Activated T-cell treated with anti-CD3 and anti-CD28 coated beads, Interleukin-2, amount 50 U/mL, for 24 hours (primary cell): ENCODE data around the gene C1orf21.

Experiments
- DNase-seq: peaks from one replicate; pipeline ENCODE4 v3.0.0-alpha.2; 2020
- H3K27ac Mint-ChIP-seq: 2 replicates; pipeline ENCODE4 v1.8.0; 2020; ENCODE audit warnings: mild to moderate bottlenecking, mixed read lengths
- H3K27me3 Mint-ChIP-seq: 2 replicates; pipeline ENCODE4 v1.8.0; 2020; ENCODE audit warnings: mixed read lengths
- H3K36me3 Mint-ChIP-seq: 2 replicates; pipeline ENCODE4 v1.8.0; 2020; ENCODE audit warnings: low read depth, mixed read lengths
- H3K4me1 Mint-ChIP-seq: 2 replicates; pipeline ENCODE4 v1.8.0; 2020; ENCODE audit warnings: low read depth, mixed read lengths
- H3K4me3 Mint-ChIP-seq: 2 replicates; pipeline ENCODE4 v1.8.0; 2020; ENCODE audit warnings: mild to moderate bottlenecking, moderate library complexity, mixed read lengths
- H3K9me3 Mint-ChIP-seq: 2 replicates; pipeline ENCODE4 v1.8.0; 2020; ENCODE audit warnings: mixed read lengths

The C1orf21 gene

GRCh38 chr1:184464757-184465156 is 77.9 kb downstream of the C1orf21 start:
- H3K4me1 Mint-ChIP-seq: no peaks in the 10 kb centered on the region
- H3K4me3 Mint-ChIP-seq: no peak overlapping the region
- no peaks in the 10 kb centered on the region for H3K36me3 Mint-ChIP-seq
- peaks cover 4% of the 10 kb centered on the region for H3K27me3 Mint-ChIP-seq
- no peak for DNase-seq
- no peaks in the 10 kb centered on the region for H3K9me3 Mint-ChIP-seq
- H3K27ac Mint-ChIP-seq: no peak overlapping the region

- no peaks in the 10 kb centered on the region for H3K4me1 Mint-ChIP-seq
- no peak for DNase-seq
- H3K4me3 Mint-ChIP-seq: no peak overlapping the region
- peaks cover 2% of the 10 kb centered on the region for H3K27me3 Mint-ChIP-seq
- H3K36me3 Mint-ChIP-seq: no peaks in the 10 kb centered on the region
- no peaks in the 10 kb centered on the region for H3K9me3 Mint-ChIP-seq
- no peak overlapping the region for H3K27ac Mint-ChIP-seq
These were observed 78.8 kb downstream of the C1orf21 start for GRCh38 chr1:184465489-184466146.

- H3K36me3 Mint-ChIP-seq: no peaks in the 10 kb centered on the region
- H3K27me3 Mint-ChIP-seq: peaks cover 2% of the 10 kb centered on the region
- H3K27ac Mint-ChIP-seq: no peak overlapping the region
- no peak for DNase-seq
- no peaks in the 10 kb centered on the region for H3K4me1 Mint-ChIP-seq
- no peaks in the 10 kb centered on the region for H3K9me3 Mint-ChIP-seq
- H3K4me3 Mint-ChIP-seq: no peak overlapping the region
These were observed 80.5 kb downstream of the C1orf21 start for GRCh38 chr1:184467295-184467694.

- Mint-ChIP-seq H3K4me1 (no peaks in the 10 kb centered on the region), H3K4me3 (no peak overlapping the region), H3K27me3 (peaks cover 2% of the 10 kb centered on the region), H3K27ac (no peak overlapping the region), H3K9me3 (no peaks in the 10 kb centered on the region), H3K36me3 (no peaks in the 10 kb centered on the region)
- DNase-seq: no peak
These were observed 82.6 kb downstream of the C1orf21 start for GRCh38 chr1:184469396-184469795.

- Mint-ChIP-seq H3K9me3 (no peaks in the 10 kb centered on the region), H3K4me3 (no peak overlapping the region), H3K27me3 (peaks cover under 1% of the 10 kb centered on the region), H3K4me1 (no peaks in the 10 kb centered on the region), H3K36me3 (no peaks in the 10 kb centered on the region), H3K27ac (no peak overlapping the region)
- no peak for DNase-seq
These were observed 84.9 kb downstream of the C1orf21 start for GRCh38 chr1:184471686-184472085.

- no peaks in the 10 kb centered on the region for H3K27me3 Mint-ChIP-seq
- no peak overlapping the region for H3K4me3 Mint-ChIP-seq
- H3K27ac Mint-ChIP-seq: no peak overlapping the region
- no peak for DNase-seq
- H3K4me1 Mint-ChIP-seq: no peaks in the 10 kb centered on the region
- H3K9me3 Mint-ChIP-seq: no peaks in the 10 kb centered on the region
- no peaks in the 10 kb centered on the region for H3K36me3 Mint-ChIP-seq
These were observed 85.3 kb downstream of the C1orf21 start for GRCh38 chr1:184472136-184472535.

- Mint-ChIP-seq H3K4me1 (no peaks in the 10 kb centered on the region), H3K27ac (no peak overlapping the region), H3K27me3 (no peaks in the 10 kb centered on the region), H3K4me3 (no peak overlapping the region), H3K9me3 (no peaks in the 10 kb centered on the region), H3K36me3 (no peaks in the 10 kb centered on the region)
- no peak for DNase-seq
These were observed 86.5 kb downstream of the C1orf21 start for GRCh38 chr1:184473176-184473966.

GRCh38 chr1:184476187-184476586 is 89.4 kb downstream of the C1orf21 start:
- H3K9me3 Mint-ChIP-seq: no peaks in the 10 kb centered on the region
- no peak overlapping the region for H3K4me3 Mint-ChIP-seq
- DNase-seq: no peak
- no peak overlapping the region for H3K27ac Mint-ChIP-seq
- no peaks in the 10 kb centered on the region for H3K36me3 Mint-ChIP-seq
- H3K4me1 Mint-ChIP-seq: no peaks in the 10 kb centered on the region
- H3K27me3 Mint-ChIP-seq: no peaks in the 10 kb centered on the region

GRCh38 chr1:184479435-184480167 is 92.8 kb downstream of the C1orf21 start:
- Mint-ChIP-seq H3K9me3 (no peaks in the 10 kb centered on the region), H3K36me3 (no peaks in the 10 kb centered on the region), H3K4me3 (no peak overlapping the region), H3K27me3 (no peaks in the 10 kb centered on the region), H3K4me1 (no peaks in the 10 kb centered on the region), H3K27ac (no peak overlapping the region)
- DNase-seq: no peak

GRCh38 chr1:184480736-184481135 is 93.9 kb downstream of the C1orf21 start:
- Mint-ChIP-seq H3K4me3 (no peak overlapping the region), H3K36me3 (no peaks in the 10 kb centered on the region), H3K9me3 (no peaks in the 10 kb centered on the region), H3K27me3 (no peaks in the 10 kb centered on the region), H3K27ac (no peak overlapping the region), H3K4me1 (no peaks in the 10 kb centered on the region)
- DNase-seq: no peak

- Mint-ChIP-seq H3K4me1 (no peaks in the 10 kb centered on the region), H3K36me3 (no peaks in the 10 kb centered on the region), H3K27ac (no peak overlapping the region), H3K9me3 (no peaks in the 10 kb centered on the region), H3K4me3 (no peak overlapping the region), H3K27me3 (no peaks in the 10 kb centered on the region)
- no peak for DNase-seq
These were observed 95.3 kb downstream of the C1orf21 start for GRCh38 chr1:184482136-184482535.

GRCh38 chr1:184483101-184483683 is 96.4 kb downstream of the C1orf21 start:
- H3K27me3 Mint-ChIP-seq: no peaks in the 10 kb centered on the region
- H3K9me3 Mint-ChIP-seq: no peaks in the 10 kb centered on the region
- H3K27ac Mint-ChIP-seq: no peak overlapping the region
- H3K4me1 Mint-ChIP-seq: no peaks in the 10 kb centered on the region
- no peaks in the 10 kb centered on the region for H3K36me3 Mint-ChIP-seq
- no peak for DNase-seq
- H3K4me3 Mint-ChIP-seq: no peak overlapping the region

- Mint-ChIP-seq H3K4me1 (no peaks in the 10 kb centered on the region), H3K36me3 (no peaks in the 10 kb centered on the region), H3K27ac (no peak overlapping the region), H3K27me3 (no peaks in the 10 kb centered on the region), H3K4me3 (no peak overlapping the region), H3K9me3 (no peaks in the 10 kb centered on the region)
- no peak for DNase-seq
These were observed 99.2 kb downstream of the C1orf21 start for GRCh38 chr1:184485751-184486723.
